ENCODE measurements around the gene FOXL3.

Gene FOXL3

GRCh38 chr7:270351-270983 is 19.5 kb upstream of the FOXL3 start:
- H3K4me3 ChIP-seq (ENCODE audit: low read depth in 1 of 2, low read length in 2 of 2): no peak overlapping the region
- ATAC-seq (ENCODE audit: insufficient read depth, low read depth): no peak

GRCh38 chr7:271266-272107 is 18.5 kb upstream of the FOXL3 start:
- Histone ChIP-seq H3K9ac (ENCODE audit: low read depth, low read length) (no peak overlapping the region), H3K36me3 (ENCODE audit: insufficient read depth, low read length) (no peaks in the 10 kb centered on the region), H3K27ac (ENCODE audit: low read length) (no peak overlapping the region), H3K79me2 (ENCODE audit: insufficient read depth, low read length) (no peaks in the 10 kb centered on the region), H3K9me3 (ENCODE audit: insufficient read depth, low read length, severe bottlenecking) (peaks cover 5% of the 10 kb centered on the region), H3K27me3 (ENCODE audit: insufficient read depth, low read length, poor library complexity) (no peaks in the 10 kb centered on the region), H4K20me1 (ENCODE audit: insufficient read depth, low read length) (no peaks in the 10 kb centered on the region; the same call in 1 of the 2 replicates), H2AFZ (ENCODE audit: low read depth, low read length) (no peak overlapping the region), H3K4me2 (ENCODE audit: insufficient read depth, low read length) (no peak overlapping the region), H3K4me3 (ENCODE audit: low read depth in 1 of 2, low read length in 2 of 2) (no peak overlapping the region), H3K4me1 (ENCODE audit: insufficient read depth, low read length) (no peaks in the 10 kb centered on the region)
- DNase-seq (no peak), ATAC-seq (ENCODE audit: insufficient read depth, low read depth) (no peak)
- no peak for TF ChIP-seq EZH2 (IDR thresholded peaks at IDR 0.05; ENCODE audit: borderline replicate concordance, low read depth, low read length, severe bottlenecking)
- TF ChIP-seq CTCF (IDR thresholded peaks at IDR 0.05; ENCODE audit: borderline replicate concordance, extremely low read depth, low read length, poor library complexity, severe bottlenecking): no peak

More at GRCh38 chr7:270351-270983, 19.5 kb upstream of the FOXL3 start:
- Histone ChIP-seq H4K20me1 (ENCODE audit: insufficient read depth, low read length) (no peaks in the 10 kb centered on the region; the same call in 1 of the 2 replicates), H3K27me3 (ENCODE audit: insufficient read depth, low read length, poor library complexity) (no peaks in the 10 kb centered on the region), H2AFZ (ENCODE audit: low read depth, low read length) (no peak overlapping the region), H3K9ac (ENCODE audit: low read depth, low read length) (no peak overlapping the region), H3K27ac (ENCODE audit: low read length) (no peak overlapping the region), H3K9me3 (ENCODE audit: insufficient read depth, low read length, severe bottlenecking) (no peaks in the 10 kb centered on the region), H3K4me2 (ENCODE audit: insufficient read depth, low read length) (no peak overlapping the region), H3K4me1 (ENCODE audit: insufficient read depth, low read length) (no peaks in the 10 kb centered on the region), H3K79me2 (ENCODE audit: insufficient read depth, low read length) (no peaks in the 10 kb centered on the region), H3K36me3 (ENCODE audit: insufficient read depth, low read length) (no peaks in the 10 kb centered on the region)
- no peak for DNase-seq
- TF ChIP-seq CTCF (IDR thresholded peaks at IDR 0.05; ENCODE audit: borderline replicate concordance, extremely low read depth, low read length, poor library complexity, severe bottlenecking): no peak
- no peak for TF ChIP-seq EZH2 (IDR thresholded peaks at IDR 0.05; ENCODE audit: borderline replicate concordance, low read depth, low read length, severe bottlenecking)

GRCh38 chr7:272108-272615 is 17.8 kb upstream of the FOXL3 start:
- no peaks in the 10 kb centered on the region for H3K4me1 ChIP-seq (ENCODE audit: insufficient read depth, low read length)
- H3K36me3 ChIP-seq (ENCODE audit: insufficient read depth, low read length): no peaks in the 10 kb centered on the region
- H3K9ac ChIP-seq (ENCODE audit: low read depth, low read length): no peak overlapping the region
- H3K4me3 ChIP-seq (ENCODE audit: low read depth in 1 of 2, low read length in 2 of 2): no peak overlapping the region
- H2AFZ ChIP-seq (ENCODE audit: low read depth, low read length): no peak overlapping the region
- no peaks in the 10 kb centered on the region; the same call in 1 of the 2 replicates for H4K20me1 ChIP-seq (ENCODE audit: insufficient read depth, low read length)
- no peak overlapping the region for H3K4me2 ChIP-seq (ENCODE audit: insufficient read depth, low read length)
- H3K27me3 ChIP-seq (ENCODE audit: insufficient read depth, low read length, poor library complexity): no peaks in the 10 kb centered on the region
- peaks cover 9% of the 10 kb centered on the region for H3K9me3 ChIP-seq (ENCODE audit: insufficient read depth, low read length, severe bottlenecking)
- TF ChIP-seq CTCF (IDR thresholded peaks at IDR 0.05; ENCODE audit: borderline replicate concordance, extremely low read depth, low read length, poor library complexity, severe bottlenecking) (no peak), EZH2 (IDR thresholded peaks at IDR 0.05; ENCODE audit: borderline replicate concordance, low read depth, low read length, severe bottlenecking) (no peak)
- DNase-seq (no peak), ATAC-seq (ENCODE audit: insufficient read depth, low read depth) (no peak)
- no peaks in the 10 kb centered on the region for H3K79me2 ChIP-seq (ENCODE audit: insufficient read depth, low read length)
- no peak overlapping the region for H3K27ac ChIP-seq (ENCODE audit: low read length)
